Upper lobe of right lung (tissue), 1 donor: ENCODE data around the gene SHISAL2A. TPM values are rescaled to one million over a fixed set of nuclear protein-coding genes. Genes with fewer than 3 reads are reported as not detected.

ENCODE experiments used
- ATAC-seq: fragments of 200-7000 bp; cut with Tn5 transposase; one replicate; pipeline ENCODE4 v1.9.1; 2020; ENCODE audit warnings: mild to moderate bottlenecking, moderate library complexity
- DNase-seq: peaks from one replicate; pipeline ENCODE4 v3.0.0-alpha.2; 2020
- H3K27ac ChIP-seq: fragments of 200-600 bp; one replicate; pipeline ENCODE4 v1.8.0; 2022
- H3K27me3 ChIP-seq: fragments of 200-600 bp; one replicate; pipeline ENCODE4 v1.8.0; 2022; ENCODE audit warnings: mild to moderate bottlenecking
- H3K36me3 ChIP-seq: fragments of 200-600 bp; one replicate; pipeline ENCODE4 v1.8.0; 2022
- H3K4me1 ChIP-seq: fragments of 200-600 bp; one replicate; pipeline ENCODE4 v1.8.0; 2022
- H3K4me3 ChIP-seq: fragments of 200-600 bp; one replicate; pipeline ENCODE4 v1.8.0; 2022; ENCODE audit warnings: mild to moderate bottlenecking
- H3K9me3 ChIP-seq: fragments of 200-600 bp; one replicate; pipeline ENCODE4 v1.8.0; 2022
- intact Hi-C: fragments of 100-400 bp; cut with DNase I; formaldehyde crosslinking; loops from one replicate; pipeline ENCODE4 v1.11.0; 2022
- total RNA-seq: library from RNA; stranded (reverse); fragmentation: NEBNext Ultra II Directional; extraction: Animal tissue kit (Norgen Biotek cat#: 25700); gene quantifications from one replicate; pipeline ENCODE4 v1.2.1, GENCODE V29; 2021
- TF ChIP-seq, protein P1 (sequence below): fragments of 200-600 bp; IDR thresholded peaks from one replicate; pipeline ENCODE4 v1.8.0; 2022; ENCODE audit warnings: antibody characterized with exemption
- donor health status: DM: no; HTN: yes; CAD: no; lungs with severe emphysema.

SHISAL2A gene
- total RNA-seq, 1 donor from 2014 or later, result 0.81 TPM

- Histone ChIP-seq H3K27me3 (no peaks in the 10 kb centered on the region), H3K9me3 (no peaks in the 10 kb centered on the region), H3K4me3 (no peak overlapping the region), H3K27ac (no peak overlapping the region), H3K36me3 (no peaks in the 10 kb centered on the region), H3K4me1 (no peaks in the 10 kb centered on the region)
- no peak for ATAC-seq
- DNase-seq, result no peak
- TF ChIP-seq, protein P1, sequence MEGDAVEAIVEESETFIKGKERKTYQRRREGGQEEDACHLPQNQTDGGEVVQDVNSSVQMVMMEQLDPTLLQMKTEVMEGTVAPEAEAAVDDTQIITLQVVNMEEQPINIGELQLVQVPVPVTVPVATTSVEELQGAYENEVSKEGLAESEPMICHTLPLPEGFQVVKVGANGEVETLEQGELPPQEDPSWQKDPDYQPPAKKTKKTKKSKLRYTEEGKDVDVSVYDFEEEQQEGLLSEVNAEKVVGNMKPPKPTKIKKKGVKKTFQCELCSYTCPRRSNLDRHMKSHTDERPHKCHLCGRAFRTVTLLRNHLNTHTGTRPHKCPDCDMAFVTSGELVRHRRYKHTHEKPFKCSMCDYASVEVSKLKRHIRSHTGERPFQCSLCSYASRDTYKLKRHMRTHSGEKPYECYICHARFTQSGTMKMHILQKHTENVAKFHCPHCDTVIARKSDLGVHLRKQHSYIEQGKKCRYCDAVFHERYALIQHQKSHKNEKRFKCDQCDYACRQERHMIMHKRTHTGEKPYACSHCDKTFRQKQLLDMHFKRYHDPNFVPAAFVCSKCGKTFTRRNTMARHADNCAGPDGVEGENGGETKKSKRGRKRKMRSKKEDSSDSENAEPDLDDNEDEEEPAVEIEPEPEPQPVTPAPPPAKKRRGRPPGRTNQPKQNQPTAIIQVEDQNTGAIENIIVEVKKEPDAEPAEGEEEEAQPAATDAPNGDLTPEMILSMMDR, result no peak
- intact Hi-C loops, result no loop called here
Observed at GRCh38 chr1:52592637-52593323, 40.2 kb upstream of the SHISAL2A start.

DNA sequence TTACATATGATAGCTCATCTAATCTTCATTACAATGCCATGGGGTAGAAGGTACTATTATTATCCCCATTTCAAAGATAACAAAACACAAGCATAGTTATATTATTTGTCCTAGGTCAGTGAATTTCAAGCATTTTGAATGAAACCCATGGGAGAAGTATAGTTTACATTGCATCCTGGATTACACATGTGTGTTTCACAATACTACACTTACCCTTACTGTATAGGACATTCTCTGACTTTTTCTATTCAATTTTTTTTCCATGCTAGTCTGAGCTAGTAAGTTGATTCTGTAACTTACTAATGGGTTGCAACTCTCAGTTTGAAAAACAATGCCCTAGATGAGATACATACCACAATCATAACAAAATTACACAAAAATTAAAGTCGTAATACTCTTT lies 39.5 kb upstream of the SHISAL2A start:
- intact Hi-C loops, result no loop called here
- H3K27ac ChIP-seq, result no peak overlapping the region
- no peak for DNase-seq

DNA sequence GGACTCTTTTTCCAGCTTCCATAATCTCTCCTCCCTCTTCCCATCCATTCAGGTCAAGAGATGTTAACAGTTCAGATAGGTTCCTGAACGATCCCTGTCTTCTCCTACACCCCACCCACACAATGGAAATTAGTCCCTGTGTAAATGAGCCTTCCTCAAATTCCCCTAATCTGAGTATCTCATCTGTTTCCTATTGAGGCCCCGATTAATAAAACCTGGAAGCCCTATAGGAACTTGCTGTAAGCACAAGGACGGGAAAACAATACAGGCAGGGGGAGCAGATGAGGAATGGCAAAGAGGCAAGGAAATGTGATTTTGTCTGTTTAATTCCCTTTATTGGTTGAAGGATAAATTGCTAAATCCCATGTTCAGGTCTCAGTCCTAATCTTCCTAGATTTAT lies 37.9 kb upstream of the SHISAL2A start:
- H3K36me3 ChIP-seq, result no peaks in the 10 kb centered on the region
- DNase-seq, result no peak
- intact Hi-C loops, result no loop called here
- TF ChIP-seq, protein P1, result no peak
- H3K27ac ChIP-seq, result no peak overlapping the region
- H3K4me3 ChIP-seq, result no peak overlapping the region
- no peak for ATAC-seq
- no peaks in the 10 kb centered on the region for H3K4me1 ChIP-seq
- no peaks in the 10 kb centered on the region for H3K27me3 ChIP-seq
- H3K9me3 ChIP-seq, result no peaks in the 10 kb centered on the region

More for the DNA sequence above, 39.5 kb upstream of the SHISAL2A start:
- Histone ChIP-seq H3K9me3 (no peaks in the 10 kb centered on the region), H3K36me3 (no peaks in the 10 kb centered on the region), H3K4me1 (no peaks in the 10 kb centered on the region), H3K27me3 (no peaks in the 10 kb centered on the region), H3K4me3 (no peak overlapping the region)
- no peak for ATAC-seq
- TF ChIP-seq, protein P1, result no peak

- TF ChIP-seq, protein P1, result no peak
- peaks cover 9% of the 10 kb centered on the region for H3K4me1 ChIP-seq
- intact Hi-C loops, result no loop called here
- H3K9me3 ChIP-seq, result no peaks in the 10 kb centered on the region
- no peak overlapping the region for H3K27ac ChIP-seq
- no peaks in the 10 kb centered on the region for H3K36me3 ChIP-seq
- DNase-seq, result no peak
- H3K4me3 ChIP-seq, result no peak overlapping the region
- H3K27me3 ChIP-seq, result no peaks in the 10 kb centered on the region
- ATAC-seq, result no peak
Observed at GRCh38 chr1:52597912-52598311, 35.1 kb upstream of the SHISAL2A start.

- intact Hi-C loops, result no loop called here
- Histone ChIP-seq H3K27ac (no peak overlapping the region), H3K4me1 (peaks cover 17% of the 10 kb centered on the region), H3K9me3 (no peaks in the 10 kb centered on the region), H3K4me3 (no peak overlapping the region), H3K36me3 (no peaks in the 10 kb centered on the region), H3K27me3 (no peaks in the 10 kb centered on the region)
- TF ChIP-seq, protein P1, result no peak
- no peak for DNase-seq
- ATAC-seq, result no peak
Observed at GRCh38 chr1:52598729-52599128, 34.2 kb upstream of the SHISAL2A start.

- no peak overlapping the region for H3K27ac ChIP-seq
- ATAC-seq (no peak), DNase-seq (no peak)
- H3K27me3 ChIP-seq, result no peaks in the 10 kb centered on the region
- intact Hi-C loops, result no loop called here
- no peaks in the 10 kb centered on the region for H3K36me3 ChIP-seq
- peaks cover 22% of the 10 kb centered on the region for H3K4me1 ChIP-seq
- H3K4me3 ChIP-seq, result no peak overlapping the region
- no peaks in the 10 kb centered on the region for H3K9me3 ChIP-seq
- TF ChIP-seq, protein P1, result no peak
Observed at GRCh38 chr1:52599236-52599635, 33.7 kb upstream of the SHISAL2A start.
